Heart left ventricle (tissue), 13 donors: Measurements from ENCODE around the gene ZNF281.

Experiments
- POLR2A ChIP-seq, 2 donors: fragments of 450-650 bp; IDR thresholded peaks; one replicate each; pipeline ENCODE4 v1.6.1; 2017; ENCODE audit warnings: antibody characterized with exemption in 2 of 2, mild to moderate bottlenecking in 2 of 2, moderate library complexity in 2 of 2
- TF ChIP-seq, protein P1 (sequence below), 12 donors: fragments of 200-600 bp; sonication (generic) in 4 of 12; IDR thresholded peaks; one replicate each; pipeline versions ENCODE4 v1.5.0 to v1.8.0; 2018 to 2022; ENCODE audit warnings: antibody characterized with exemption in 12 of 12, mild to moderate bottlenecking in 5 of 12
- donor health status: ischemic (EF 13 %, LVEDD 7.1; RV severe dilation, severe dysfunction).
- donor health status: DM: no; HTN: yes; CAD: no.
- donor health status: DM: no; HTN: no; CAD: no.
- donor health status: ischemic (EF 25% LVEDD 6.9; RV normal size, moderate dysfunction).
- donor health status: ischemic (EF 25% LVEDD 5.7; RV mildly dilated, moderate dysfunction).
- donor health status: ischemic (EF 35%, LVEDD 5.7; RV mildly dilated, moderate dysfunction).
- donor health status: nonischemic (EF 11% LVEDD 7.7; RV severe dilation, severe dysfunction).
- donor health status: DM: yes; HTN: yes; CAD: no.
- donor health status: PGD.
- donor health status: ischemic (EF 29% LVEDD 5.4; RV normal size, mild dysfunction).
- donor health status: nonischemic (EF 23%, LVEDD 6.1; RV moderate dilation, normal function).

DNA sequence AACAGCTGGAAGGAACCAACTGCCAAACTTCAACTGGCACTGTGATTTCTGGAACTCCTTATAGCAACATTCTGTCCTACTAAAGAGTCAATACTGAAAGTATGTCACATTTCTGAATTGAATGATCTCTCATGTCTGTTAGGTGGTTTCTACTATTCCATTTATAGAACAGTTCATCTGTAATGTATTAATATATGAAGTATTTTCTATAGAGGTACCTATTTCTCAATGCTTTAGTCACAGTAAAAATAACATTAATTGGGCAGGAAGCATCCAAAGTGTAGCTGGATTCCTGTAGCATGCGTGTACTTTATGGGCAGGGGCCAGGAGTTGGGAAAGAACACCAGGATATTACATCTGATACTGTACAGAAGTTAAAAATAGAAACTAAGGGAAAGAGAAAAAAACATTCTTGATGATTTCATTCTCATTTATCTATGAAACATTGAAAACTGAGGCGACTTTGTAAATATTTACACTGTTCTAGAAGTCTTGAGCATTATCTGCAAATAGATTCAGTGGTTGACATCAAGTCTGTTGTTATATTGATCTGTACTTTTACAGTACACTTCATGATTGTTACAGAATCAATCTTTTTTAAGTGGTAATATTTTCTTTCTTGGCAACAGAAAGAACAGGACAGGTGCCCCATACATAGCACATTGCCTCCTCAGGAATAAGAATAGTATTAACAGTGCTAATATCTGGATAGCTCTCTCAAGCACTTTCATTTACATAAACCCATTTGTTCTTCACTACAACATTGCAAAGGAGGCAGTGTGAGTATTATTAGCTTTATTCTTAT, 6.2 kb upstream of the ZNF281 start:
- TF ChIP-seq, protein P1, sequence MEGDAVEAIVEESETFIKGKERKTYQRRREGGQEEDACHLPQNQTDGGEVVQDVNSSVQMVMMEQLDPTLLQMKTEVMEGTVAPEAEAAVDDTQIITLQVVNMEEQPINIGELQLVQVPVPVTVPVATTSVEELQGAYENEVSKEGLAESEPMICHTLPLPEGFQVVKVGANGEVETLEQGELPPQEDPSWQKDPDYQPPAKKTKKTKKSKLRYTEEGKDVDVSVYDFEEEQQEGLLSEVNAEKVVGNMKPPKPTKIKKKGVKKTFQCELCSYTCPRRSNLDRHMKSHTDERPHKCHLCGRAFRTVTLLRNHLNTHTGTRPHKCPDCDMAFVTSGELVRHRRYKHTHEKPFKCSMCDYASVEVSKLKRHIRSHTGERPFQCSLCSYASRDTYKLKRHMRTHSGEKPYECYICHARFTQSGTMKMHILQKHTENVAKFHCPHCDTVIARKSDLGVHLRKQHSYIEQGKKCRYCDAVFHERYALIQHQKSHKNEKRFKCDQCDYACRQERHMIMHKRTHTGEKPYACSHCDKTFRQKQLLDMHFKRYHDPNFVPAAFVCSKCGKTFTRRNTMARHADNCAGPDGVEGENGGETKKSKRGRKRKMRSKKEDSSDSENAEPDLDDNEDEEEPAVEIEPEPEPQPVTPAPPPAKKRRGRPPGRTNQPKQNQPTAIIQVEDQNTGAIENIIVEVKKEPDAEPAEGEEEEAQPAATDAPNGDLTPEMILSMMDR (IDR thresholded peaks at IDR 0.05) = no peak
- no peak for TF ChIP-seq POLR2A (IDR thresholded peaks at IDR 0.05)
